K562 (cell line): ENCODE results near the gene GNS. TPM values are rescaled to one million over a fixed set of nuclear protein-coding genes. Genes with fewer than 3 reads are reported as not detected.
A peak's percentile ranks its signal among the peaks of the same experiment; 100 is the strongest.

Experiments
- CXXC5 ChIP-seq: fragments of 250-450 bp; sonication (Bioruptor Pico); IDR thresholded peaks from 2 replicates; pipeline ENCODE4 v1.8.0; 2022; ENCODE audit warnings: inconsistent platforms, mild to moderate bottlenecking, moderate library complexity
- HCFC1 ChIP-seq: IDR thresholded peaks from 2 replicates; pipeline ENCODE4 v1.6.1; 2012; ENCODE audit warnings: low read depth, low read length, improper control_type of control experiment
- IRF2 ChIP-seq: sonication (generic); formaldehyde crosslinking; IDR thresholded peaks from 2 replicates; pipeline ENCODE4 v1.8.1; 2022; ENCODE audit warnings: mild to moderate bottlenecking, missing genetic modification reagents
- REST ChIP-seq, 2 experiments: fragments of 450-650 bp; formaldehyde crosslinking in 1 of 2; IDR thresholded peaks; 2 replicates each; pipeline versions ENCODE4 v1.4.0 to v1.6.1; 2014 to 2020; ENCODE audit warnings: mild to moderate bottlenecking in 2 of 2, borderline replicate concordance in 1 of 2, low read depth in 1 of 2
- TEAD2 ChIP-seq: fragments of 450-650 bp; IDR thresholded peaks from 2 replicates; pipeline ENCODE4 v1.6.1; 2016; ENCODE audit warnings: missing genetic modification characterization, control low read depth, missing compliant biosample characterization
- YY1 ChIP-seq, 3 experiments: IDR thresholded peaks; 2 replicates each; pipeline ENCODE4 v1.6.1; 2011; ENCODE audit warnings: low read length in 2 of 3, mild to moderate bottlenecking in 2 of 3, moderate library complexity in 2 of 3, borderline replicate concordance in 1 of 3, control low read depth in 1 of 3, low read depth in 1 of 3; ENCODE audit not compliant: insufficient read depth in 3 of 3, insufficient replicate concordance in 2 of 3, control insufficient read depth in 1 of 3, insufficient read length in 1 of 3; ENCODE audit errors: extremely low read depth in 1 of 3
- ZBTB2 ChIP-seq: fragments of 450-650 bp; IDR thresholded peaks from 2 replicates; pipeline ENCODE4 v1.6.1; 2016; ENCODE audit warnings: antibody characterized with exemption
- ZNF175 ChIP-seq: fragments of 200-800 bp; sonication (Bioruptor generic); IDR thresholded peaks from 2 replicates; pipeline ENCODE4 v1.6.1; 2016; ENCODE audit warnings: low read depth, mild to moderate bottlenecking, missing genetic modification characterization, missing compliant biosample characterization
- ZNF408 ChIP-seq: fragments of 250-450 bp; sonication (Bioruptor Pico); IDR thresholded peaks from 2 replicates; pipeline ENCODE4 v1.4.0; 2020; ENCODE audit warnings: low read depth, mild to moderate bottlenecking, moderate library complexity
- ZNF699 ChIP-seq: fragments of 250-450 bp; sonication (Bioruptor Pico); IDR thresholded peaks from 2 replicates; pipeline ENCODE4 v1.8.0; 2021; ENCODE audit warnings: mild to moderate bottlenecking, moderate library complexity; ENCODE audit not compliant: insufficient replicate concordance
- polyA plus RNA-seq, 8 experiments: library from polyadenylated mRNA; depleted of rRNA in 4 of 8; stranded (reverse) in 5 of 8; unstranded in 3 of 8; fragments of >200 nt; fragmentation: Nextera tagmentation in 2 of 8; fragmentation: Illumina TruSeq in 1 of 8; extraction: Ambion mirVana in 2 of 8; extraction: Trizol in 1 of 8; gene quantifications; 2 replicates each; pipeline versions ENCODE4 v1.2.1 to v1.2.3, GENCODE V29; 2011 to 2014; ENCODE audit warnings: inconsistent platforms in 1 of 8, missing spikeins in 1 of 8
- total RNA-seq, 7 experiments: library from RNA; depleted of rRNA in 6 of 7; stranded (reverse); fragments of >200 nt in 6 of 7; fragmentation: Illumina TruSeq in 2 of 7; extraction: Trizol in 2 of 7; gene quantifications; 2 replicates each; pipeline versions ENCODE4 v1.2.1 to v1.2.3, GENCODE V29; 2011 to 2021; ENCODE audit warnings: low replicate concordance in 1 of 7
- TF ChIP-seq, protein P1 (sequence below): sonication (generic); formaldehyde crosslinking; IDR thresholded peaks from 2 replicates; pipeline ENCODE4 v1.9.0; 2022; ENCODE audit warnings: mild to moderate bottlenecking, missing genetic modification reagents
- TF ChIP-seq, protein P2 (sequence below): fragments of 150-350 bp; conservative IDR thresholded peaks from 2 replicates; pipeline ENCODE4 v1.6.1; 2014; ENCODE audit warnings: low read length

Gene GNS
- total and polyA plus RNA-seq, 9 of the 15 experiments (the other 6 are each of a cell fraction or from before 2014, with no cell fraction given), result 4.6 to 30.3 (median 18.9) TPM

- TF ChIP-seq REST (IDR thresholded peaks at IDR 0.05; ENCODE audit: borderline replicate concordance) (peak; percentile 97), REST (CRISPR knock-in tag; IDR thresholded peaks at IDR 0.05; ENCODE audit: low read depth) (no peak), IRF2 (CRISPR knock-in tag) (no peak), HCFC1 (0 out of 2 replicates have a peak, but pooled peaks have one; percentile 50), TEAD2 (tag) (no peak), ZNF699 (no peak), ZNF408 (CRISPR knock-in tag) (no peak), CXXC5 (CRISPR knock-in tag) (peak; percentile 85), ZNF175 (CRISPR knock-in tag) (peak; percentile 42; the same call in 1 of the 2 replicates), YY1 (IDR thresholded peaks at IDR 0.05; ENCODE audit: borderline replicate concordance in 1 of 3, control insufficient read depth in 1 of 3, extremely low read depth in 1 of 3, insufficient read depth in 3 of 3, insufficient read length in 1 of 3, insufficient replicate concordance in 2 of 3, low read depth in 1 of 3, low read length in 2 of 3) (peak in 1 of 3 experiments; percentile 46), ZBTB2 (peak; percentile 98)
- TF ChIP-seq, protein P1, sequence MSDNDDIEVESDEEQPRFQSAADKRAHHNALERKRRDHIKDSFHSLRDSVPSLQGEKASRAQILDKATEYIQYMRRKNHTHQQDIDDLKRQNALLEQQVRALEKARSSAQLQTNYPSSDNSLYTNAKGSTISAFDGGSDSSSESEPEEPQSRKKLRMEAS (CRISPR knock-in tag), result peak; percentile 88
- TF ChIP-seq, protein P2, sequence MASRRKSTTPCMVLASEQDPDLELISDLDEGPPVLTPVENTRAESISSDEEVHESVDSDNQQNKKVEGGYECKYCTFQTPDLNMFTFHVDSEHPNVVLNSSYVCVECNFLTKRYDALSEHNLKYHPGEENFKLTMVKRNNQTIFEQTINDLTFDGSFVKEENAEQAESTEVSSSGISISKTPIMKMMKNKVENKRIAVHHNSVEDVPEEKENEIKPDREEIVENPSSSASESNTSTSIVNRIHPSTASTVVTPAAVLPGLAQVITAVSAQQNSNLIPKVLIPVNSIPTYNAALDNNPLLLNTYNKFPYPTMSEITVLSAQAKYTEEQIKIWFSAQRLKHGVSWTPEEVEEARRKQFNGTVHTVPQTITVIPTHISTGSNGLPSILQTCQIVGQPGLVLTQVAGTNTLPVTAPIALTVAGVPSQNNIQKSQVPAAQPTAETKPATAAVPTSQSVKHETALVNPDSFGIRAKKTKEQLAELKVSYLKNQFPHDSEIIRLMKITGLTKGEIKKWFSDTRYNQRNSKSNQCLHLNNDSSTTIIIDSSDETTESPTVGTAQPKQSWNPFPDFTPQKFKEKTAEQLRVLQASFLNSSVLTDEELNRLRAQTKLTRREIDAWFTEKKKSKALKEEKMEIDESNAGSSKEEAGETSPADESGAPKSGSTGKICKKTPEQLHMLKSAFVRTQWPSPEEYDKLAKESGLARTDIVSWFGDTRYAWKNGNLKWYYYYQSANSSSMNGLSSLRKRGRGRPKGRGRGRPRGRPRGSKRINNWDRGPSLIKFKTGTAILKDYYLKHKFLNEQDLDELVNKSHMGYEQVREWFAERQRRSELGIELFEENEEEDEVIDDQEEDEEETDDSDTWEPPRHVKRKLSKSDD, result no peak
Measured at GRCh38 chr12:64759035-64759894, at the start of gene GNS (continued).
